ENCODE measurements around the gene JPH3.
A peak's percentile ranks its signal among the peaks of the same experiment; 100 is the strongest.

The JPH3 gene

GRCh38 chr16:87598431-87598830, 3.9 kb upstream of the JPH3 start:
- ATAC-seq (replicated peaks) = no peak
- Mint-ChIP-seq H3K36me3 (ENCODE audit: insufficient read depth) (no peaks in the 10 kb centered on the region), H3K9me3 (no peaks in the 10 kb centered on the region), H3K27me3 (peaks cover 26 to 50% of the 10 kb centered on the region in 2 donors), H3K4me1 (ENCODE audit: low read depth in 2 of 2) (peaks cover 0 to 4% of the 10 kb centered on the region in 2 donors), H3K4me3 (no peak overlapping the region), H3K27ac (no peak overlapping the region)
- DNase-seq = no peak

GRCh38 chr16:87600246-87600645, 2.1 kb upstream of the JPH3 start:
- no peaks in the 10 kb centered on the region for H3K36me3 Mint-ChIP-seq (ENCODE audit: insufficient read depth)
- DNase-seq (no peak), ATAC-seq (replicated peaks) (no peak)
- H3K9me3 Mint-ChIP-seq = no peaks in the 10 kb centered on the region
- no peak overlapping the region for H3K4me3 Mint-ChIP-seq
- peaks cover 0 to 9% of the 10 kb centered on the region in 2 donors for H3K4me1 Mint-ChIP-seq (ENCODE audit: low read depth in 2 of 2)
- peaks cover 37 to 57% of the 10 kb centered on the region in 2 donors for H3K27me3 Mint-ChIP-seq
- no peak overlapping the region for H3K27ac Mint-ChIP-seq

GRCh38 chr16:87601401-87601981, 817 bp upstream of the JPH3 start:
- Mint-ChIP-seq H3K27me3 (peaks cover 49 to 60% of the 10 kb centered on the region in 2 donors), H3K4me3 (peak overlapping the region; percentile 27 to 46), H3K27ac (no peak overlapping the region), H3K9me3 (no peaks in the 10 kb centered on the region), H3K4me1 (ENCODE audit: low read depth in 2 of 2) (peaks cover 0 to 9% of the 10 kb centered on the region in 2 donors), H3K36me3 (ENCODE audit: insufficient read depth) (no peaks in the 10 kb centered on the region)
- DNase-seq (no peak), ATAC-seq (replicated peaks) (no peak)

GRCh38 chr16:87602821-87603683, 744 bp downstream of the JPH3 start:
- no peak for ATAC-seq (replicated peaks)
- peaks cover 65 to 75% of the 10 kb centered on the region in 2 donors for H3K27me3 Mint-ChIP-seq
- no peaks in the 10 kb centered on the region for H3K9me3 Mint-ChIP-seq
- H3K36me3 Mint-ChIP-seq (ENCODE audit: insufficient read depth) = no peaks in the 10 kb centered on the region
- H3K4me1 Mint-ChIP-seq (ENCODE audit: low read depth in 2 of 2) = peaks cover 0 to 9% of the 10 kb centered on the region in 2 donors
- H3K4me3 Mint-ChIP-seq = peak overlapping the region; percentile 45 to 71
- H3K27ac Mint-ChIP-seq = no peak overlapping the region
- no peak for DNase-seq

GRCh38 chr16:87603684-87604633, 1.7 kb downstream of the JPH3 start:
- peaks cover 0 to 11% of the 10 kb centered on the region in 2 donors for H3K4me1 Mint-ChIP-seq (ENCODE audit: low read depth in 2 of 2)

GRCh38 chr16:87604634-87605111, 2.4 kb downstream of the JPH3 start:
- Mint-ChIP-seq H3K9me3 (peaks cover 0 to 2% of the 10 kb centered on the region in 2 donors), H3K4me1 (ENCODE audit: low read depth in 2 of 2) (peaks cover 0 to 11% of the 10 kb centered on the region in 2 donors), H3K36me3 (ENCODE audit: insufficient read depth) (no peaks in the 10 kb centered on the region), H3K27me3 (peaks cover 64 to 74% of the 10 kb centered on the region in 2 donors), H3K27ac (no peak overlapping the region), H3K4me3 (peak overlapping the region in 1 of 2 donors; percentile 50)
- DNase-seq (no peak), ATAC-seq (replicated peaks) (no peak)

More at GRCh38 chr16:87603684-87604633, 1.7 kb downstream of the JPH3 start:
- H3K27ac Mint-ChIP-seq = no peak overlapping the region
- peak overlapping the region; percentile 10 to 71 for H3K4me3 Mint-ChIP-seq
- H3K36me3 Mint-ChIP-seq (ENCODE audit: insufficient read depth) = no peaks in the 10 kb centered on the region
- DNase-seq (no peak), ATAC-seq (replicated peaks) (no peak)
- peaks cover 0 to 2% of the 10 kb centered on the region in 2 donors for H3K9me3 Mint-ChIP-seq
- H3K27me3 Mint-ChIP-seq = peaks cover 70 to 81% of the 10 kb centered on the region in 2 donors

- ATAC-seq (replicated peaks) (no peak), DNase-seq (no peak)
- Mint-ChIP-seq H3K36me3 (ENCODE audit: insufficient read depth) (no peaks in the 10 kb centered on the region), H3K27me3 (peaks cover 59 to 83% of the 10 kb centered on the region in 2 donors), H3K4me3 (no peak overlapping the region), H3K27ac (no peak overlapping the region), H3K9me3 (peaks cover 0 to 2% of the 10 kb centered on the region in 2 donors), H3K4me1 (ENCODE audit: low read depth in 2 of 2) (peaks cover 0 to 11% of the 10 kb centered on the region in 2 donors)
Observed at GRCh38 chr16:87607223-87607622, 4.9 kb downstream of the JPH3 start.

GRCh38 chr16:87607871-87608270, 5.6 kb downstream of the JPH3 start:
- DNase-seq (no peak), ATAC-seq (replicated peaks) (no peak)
- H3K27me3 Mint-ChIP-seq = peaks cover 59 to 83% of the 10 kb centered on the region in 2 donors
- no peak overlapping the region for H3K27ac Mint-ChIP-seq
- peaks cover 0 to 2% of the 10 kb centered on the region in 2 donors for H3K9me3 Mint-ChIP-seq
- no peak overlapping the region for H3K4me3 Mint-ChIP-seq
- peaks cover 0 to 11% of the 10 kb centered on the region in 2 donors for H3K4me1 Mint-ChIP-seq (ENCODE audit: low read depth in 2 of 2)
- H3K36me3 Mint-ChIP-seq (ENCODE audit: insufficient read depth) = no peaks in the 10 kb centered on the region

GRCh38 chr16:87608400-87608985, 6.2 kb downstream of the JPH3 start:
- H3K36me3 Mint-ChIP-seq (ENCODE audit: insufficient read depth) = no peaks in the 10 kb centered on the region
- peaks cover 0 to 2% of the 10 kb centered on the region in 2 donors for H3K9me3 Mint-ChIP-seq
- H3K4me1 Mint-ChIP-seq (ENCODE audit: low read depth in 2 of 2) = peaks cover 0 to 8% of the 10 kb centered on the region in 2 donors
- DNase-seq (peak; percentile 29 to 35 (median 30)), ATAC-seq (replicated peaks) (no peak)
- H3K27me3 Mint-ChIP-seq = peaks cover 54 to 77% of the 10 kb centered on the region in 2 donors
- no peak overlapping the region for H3K27ac Mint-ChIP-seq
- H3K4me3 Mint-ChIP-seq = no peak overlapping the region

GRCh38 chr16:87610026-87610425, 7.7 kb downstream of the JPH3 start:
- H3K4me1 Mint-ChIP-seq (ENCODE audit: low read depth in 2 of 2) = peaks cover 0 to 2% of the 10 kb centered on the region in 2 donors
- DNase-seq = no peak

GRCh38 chr16:87611456-87611855, 9.1 kb downstream of the JPH3 start:
- Mint-ChIP-seq H3K9me3 (peaks cover 0 to 2% of the 10 kb centered on the region in 2 donors), H3K36me3 (ENCODE audit: insufficient read depth) (no peaks in the 10 kb centered on the region), H3K4me3 (no peak overlapping the region), H3K4me1 (ENCODE audit: low read depth in 2 of 2) (peaks cover 0 to 2% of the 10 kb centered on the region in 2 donors), H3K27me3 (peaks cover 33 to 59% of the 10 kb centered on the region in 2 donors), H3K27ac (no peak overlapping the region)
- no peak for ATAC-seq (replicated peaks)
- no peak for DNase-seq

More at GRCh38 chr16:87610026-87610425, 7.7 kb downstream of the JPH3 start:
- no peak overlapping the region for H3K4me3 Mint-ChIP-seq
- no peaks in the 10 kb centered on the region for H3K36me3 Mint-ChIP-seq (ENCODE audit: insufficient read depth)
- ATAC-seq (replicated peaks) = no peak
- peaks cover 0 to 2% of the 10 kb centered on the region in 2 donors for H3K9me3 Mint-ChIP-seq
- H3K27ac Mint-ChIP-seq = no peak overlapping the region
- peaks cover 40 to 61% of the 10 kb centered on the region in 2 donors for H3K27me3 Mint-ChIP-seq

GRCh38 chr16:87613961-87614360, 11.7 kb downstream of the JPH3 start:
- H3K4me1 Mint-ChIP-seq (ENCODE audit: low read depth in 2 of 2) = peaks cover 0 to 2% of the 10 kb centered on the region in 2 donors
- H3K4me3 Mint-ChIP-seq = no peak overlapping the region
- H3K9me3 Mint-ChIP-seq = no peaks in the 10 kb centered on the region
- H3K27ac Mint-ChIP-seq = no peak overlapping the region
- H3K36me3 Mint-ChIP-seq (ENCODE audit: insufficient read depth) = no peaks in the 10 kb centered on the region
- peaks cover 25 to 62% of the 10 kb centered on the region in 2 donors for H3K27me3 Mint-ChIP-seq
- DNase-seq (no peak), ATAC-seq (replicated peaks) (no peak)
